SK-N-SH treated with all-trans-retinoic acid at 6 μM for 48 hours (cell line): ENCODE data around the gene DISP3.

ENCODE experiments used
- ARNTL ChIP-seq: fragments of 450-650 bp; formaldehyde crosslinking; IDR thresholded peaks from 2 replicates; pipeline ENCODE4 v1.5.0; 2020; ENCODE audit warnings: low read depth, mild to moderate bottlenecking, moderate library complexity, borderline replicate concordance
- ISL1 ChIP-seq: fragments of 250-450 bp; sonication (Bioruptor Pico); IDR thresholded peaks from 2 replicates; pipeline ENCODE4 v2.1.2; 2022; ENCODE audit warnings: mild to moderate bottlenecking, moderate library complexity
- OSR1 ChIP-seq: fragments of 250-450 bp; sonication (Bioruptor Pico); IDR thresholded peaks from 2 replicates; pipeline ENCODE4 v1.8.0; 2022; ENCODE audit warnings: moderate library complexity, mild to moderate bottlenecking, inconsistent platforms
- RARB ChIP-seq: fragments of 250-450 bp; sonication (Bioruptor Pico); IDR thresholded peaks from 2 replicates; pipeline ENCODE4 v1.8.0; 2021; ENCODE audit warnings: mild to moderate bottlenecking, moderate library complexity
- ZC3H10 ChIP-seq: fragments of 250-450 bp; sonication (Bioruptor Pico); IDR thresholded peaks from 2 replicates; pipeline ENCODE4 v1.5.1; 2021; ENCODE audit warnings: mild to moderate bottlenecking, moderate library complexity
- ZNF565 ChIP-seq: fragments of 450-650 bp; formaldehyde crosslinking; conservative IDR thresholded peaks from 2 replicates; pipeline ENCODE4 v1.5.0; 2020; ENCODE audit warnings: low read depth, mild to moderate bottlenecking, moderate library complexity
- ZNF70 ChIP-seq: fragments of 450-650 bp; formaldehyde crosslinking; IDR thresholded peaks from 2 replicates; pipeline ENCODE4 v1.5.0; 2020; ENCODE audit warnings: mild to moderate bottlenecking, moderate library complexity
- TF ChIP-seq, protein P1 (sequence below): fragments of 250-450 bp; sonication (Bioruptor Pico); IDR thresholded peaks from 2 replicates; pipeline ENCODE4 v1.5.1; 2020; ENCODE audit warnings: low read depth, mild to moderate bottlenecking, moderate library complexity
- TF ChIP-seq, protein P2 (sequence below): fragments of 250-450 bp; sonication (Bioruptor Pico); IDR thresholded peaks from 2 replicates; pipeline ENCODE4 v1.8.0; 2020; ENCODE audit warnings: mild to moderate bottlenecking, moderate library complexity, borderline replicate concordance
- TF ChIP-seq, protein P3 (sequence below): fragments of 250-450 bp; sonication (Bioruptor Pico); IDR thresholded peaks from 2 replicates; pipeline ENCODE4 v1.8.0; 2021; ENCODE audit warnings: low read depth, mild to moderate bottlenecking, moderate library complexity, borderline replicate concordance

DNA sequence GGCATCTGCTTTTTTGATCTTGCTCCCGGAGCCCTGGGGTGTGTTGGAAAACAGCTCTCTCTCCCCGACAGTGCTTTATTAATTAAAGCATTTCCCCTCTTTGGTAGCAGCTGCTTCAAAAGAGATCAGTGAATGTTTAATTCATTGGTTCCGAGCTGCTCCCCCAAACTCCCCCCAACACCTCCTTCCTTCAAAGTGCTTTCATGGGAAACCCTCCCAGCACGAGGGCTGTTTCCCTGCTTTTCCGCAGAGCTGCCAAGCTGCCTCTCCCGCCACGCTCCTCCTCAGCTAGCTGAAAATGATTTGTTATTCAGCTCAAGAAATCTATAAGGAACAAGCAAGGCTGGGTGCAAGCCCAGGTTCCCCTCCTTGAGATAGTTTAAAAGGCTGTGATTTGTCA lies 40.0 kb upstream of the DISP3 start:
- TF ChIP-seq ZNF70 (CRISPR knock-in tag) (no peak), ISL1 (CRISPR knock-in tag) (no peak), ZC3H10 (CRISPR knock-in tag) (no peak), ARNTL (CRISPR knock-in tag) (no peak), RARB (no peak), OSR1 (CRISPR knock-in tag) (no peak), ZNF565 (CRISPR knock-in tag) (no peak)
- TF ChIP-seq, protein P1, sequence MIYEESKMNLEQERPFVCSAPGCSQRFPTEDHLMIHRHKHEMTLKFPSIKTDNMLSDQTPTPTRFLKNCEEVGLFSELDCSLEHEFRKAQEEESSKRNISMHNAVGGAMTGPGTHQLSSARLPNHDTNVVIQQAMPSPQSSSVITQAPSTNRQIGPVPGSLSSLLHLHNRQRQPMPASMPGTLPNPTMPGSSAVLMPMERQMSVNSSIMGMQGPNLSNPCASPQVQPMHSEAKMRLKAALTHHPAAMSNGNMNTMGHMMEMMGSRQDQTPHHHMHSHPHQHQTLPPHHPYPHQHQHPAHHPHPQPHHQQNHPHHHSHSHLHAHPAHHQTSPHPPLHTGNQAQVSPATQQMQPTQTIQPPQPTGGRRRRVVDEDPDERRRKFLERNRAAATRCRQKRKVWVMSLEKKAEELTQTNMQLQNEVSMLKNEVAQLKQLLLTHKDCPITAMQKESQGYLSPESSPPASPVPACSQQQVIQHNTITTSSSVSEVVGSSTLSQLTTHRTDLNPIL (CRISPR knock-in tag): no peak
- TF ChIP-seq, protein P2, sequence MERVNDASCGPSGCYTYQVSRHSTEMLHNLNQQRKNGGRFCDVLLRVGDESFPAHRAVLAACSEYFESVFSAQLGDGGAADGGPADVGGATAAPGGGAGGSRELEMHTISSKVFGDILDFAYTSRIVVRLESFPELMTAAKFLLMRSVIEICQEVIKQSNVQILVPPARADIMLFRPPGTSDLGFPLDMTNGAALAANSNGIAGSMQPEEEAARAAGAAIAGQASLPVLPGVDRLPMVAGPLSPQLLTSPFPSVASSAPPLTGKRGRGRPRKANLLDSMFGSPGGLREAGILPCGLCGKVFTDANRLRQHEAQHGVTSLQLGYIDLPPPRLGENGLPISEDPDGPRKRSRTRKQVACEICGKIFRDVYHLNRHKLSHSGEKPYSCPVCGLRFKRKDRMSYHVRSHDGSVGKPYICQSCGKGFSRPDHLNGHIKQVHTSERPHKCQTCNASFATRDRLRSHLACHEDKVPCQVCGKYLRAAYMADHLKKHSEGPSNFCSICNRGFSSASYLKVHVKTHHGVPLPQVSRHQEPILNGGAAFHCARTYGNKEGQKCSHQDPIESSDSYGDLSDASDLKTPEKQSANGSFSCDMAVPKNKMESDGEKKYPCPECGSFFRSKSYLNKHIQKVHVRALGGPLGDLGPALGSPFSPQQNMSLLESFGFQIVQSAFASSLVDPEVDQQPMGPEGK: no peak
- TF ChIP-seq, protein P3, sequence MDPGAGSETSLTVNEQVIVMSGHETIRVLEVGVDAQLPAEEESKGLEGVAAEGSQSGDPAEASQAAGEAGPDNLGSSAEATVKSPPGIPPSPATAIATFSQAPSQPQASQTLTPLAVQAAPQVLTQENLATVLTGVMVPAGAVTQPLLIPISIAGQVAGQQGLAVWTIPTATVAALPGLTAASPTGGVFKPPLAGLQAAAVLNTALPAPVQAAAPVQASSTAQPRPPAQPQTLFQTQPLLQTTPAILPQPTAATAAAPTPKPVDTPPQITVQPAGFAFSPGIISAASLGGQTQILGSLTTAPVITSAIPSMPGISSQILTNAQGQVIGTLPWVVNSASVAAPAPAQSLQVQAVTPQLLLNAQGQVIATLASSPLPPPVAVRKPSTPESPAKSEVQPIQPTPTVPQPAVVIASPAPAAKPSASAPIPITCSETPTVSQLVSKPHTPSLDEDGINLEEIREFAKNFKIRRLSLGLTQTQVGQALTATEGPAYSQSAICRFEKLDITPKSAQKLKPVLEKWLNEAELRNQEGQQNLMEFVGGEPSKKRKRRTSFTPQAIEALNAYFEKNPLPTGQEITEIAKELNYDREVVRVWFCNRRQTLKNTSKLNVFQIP (CRISPR knock-in tag): no peak
